Panc1 (cell line): ENCODE results near the gene DGLUCY. TPM values are rescaled to one million over a fixed set of nuclear protein-coding genes. Genes with fewer than 3 reads are reported as not detected.

Experiments
- ATAC-seq: fragments of 200-7000 bp; cut with Tn5 transposase; 2 replicates; pipeline ENCODE4 v1.9.1; 2020; ENCODE audit warnings: mild to moderate bottlenecking, moderate library complexity
- BruUV-seq: library from RNA; stranded (reverse); fragments of 400-500 nt; replicated peaks from 2 replicates; lab custom pipeline; 2021; lab: Mats Ljungman, UMichigan
- CTCF ChIA-PET: fragments of 300-600 bp; sonication (Branson Sonifier 250); formaldehyde crosslinking; loops from one replicate; lab custom pipeline; 2022; ENCODE audit warnings: antibody characterized with exemption; lab: Charles Lee
- POLR2A ChIA-PET: fragments of 300-600 bp; sonication (Branson Sonifier 250); formaldehyde crosslinking; loops from one replicate; lab custom pipeline; 2022; ENCODE audit warnings: antibody characterized with exemption; lab: Charles Lee
- DNase-seq: peaks from one replicate; pipeline ENCODE4 v3.0.0-alpha.2; 2010; ENCODE audit warnings: low read depth, low spot score
- H3K27ac ChIP-seq: 2 replicates; pipeline ENCODE4 v1.5.1; 2011; ENCODE audit warnings: mild to moderate bottlenecking, low read length, inconsistent platforms
- H3K27me3 ChIP-seq: fragments of 200-500 bp; sonication (Bioruptor generic); 2 replicates; pipeline ENCODE4 v1.6.0; 2014; ENCODE audit warnings: low read length, inconsistent platforms; ENCODE audit not compliant: control insufficient read depth, insufficient read depth
- H3K36me3 ChIP-seq: fragments of 200-500 bp; sonication (Bioruptor generic); 2 replicates; pipeline ENCODE4 v1.5.1; 2014; ENCODE audit warnings: inconsistent platforms, mild to moderate bottlenecking, low read length, moderate library complexity; ENCODE audit not compliant: control insufficient read depth, insufficient read depth
- H3K4me1 ChIP-seq: 2 replicates; pipeline ENCODE4 v1.5.1; 2011; ENCODE audit warnings: inconsistent platforms, mild to moderate bottlenecking, low read length, moderate library complexity; ENCODE audit not compliant: control insufficient read depth, insufficient read depth
- H3K4me3 ChIP-seq, 2 experiments: 2 replicates each; pipeline ENCODE4 v1.5.1; 2011 to 2012; ENCODE audit warnings: low read depth in 2 of 2, low read length in 2 of 2, mild to moderate bottlenecking in 2 of 2, inconsistent platforms in 1 of 2, moderate library complexity in 1 of 2
- H3K9me3 ChIP-seq: fragments of 200-500 bp; sonication (Bioruptor generic); 2 replicates; pipeline ENCODE4 v1.5.1; 2014; ENCODE audit warnings: low read depth, mild to moderate bottlenecking, inconsistent platforms, low read length, moderate library complexity; ENCODE audit not compliant: control insufficient read depth, insufficient read depth
- POLR2AphosphoS5 ChIP-seq: IDR thresholded peaks from 2 replicates; pipeline ENCODE4 v1.6.1; 2012; ENCODE audit warnings: mild to moderate bottlenecking, low read depth, low read length, moderate library complexity
- SIN3A ChIP-seq: IDR thresholded peaks from 2 replicates; pipeline ENCODE4 v1.6.1; 2012; ENCODE audit warnings: low read depth, mild to moderate bottlenecking, low read length, moderate library complexity, borderline replicate concordance; ENCODE audit not compliant: insufficient read depth
- TCF7L2 ChIP-seq: IDR thresholded peaks from 2 replicates; pipeline ENCODE4 v1.6.1; 2011; ENCODE audit warnings: mild to moderate bottlenecking, low read depth, low read length, inconsistent platforms
- in situ Hi-C: cut with HindIII; loops from 2 replicates; pipeline ENCODE4 v1.10.0; 2016; ENCODE audit warnings: low sequenced_read_pairs, low pct_unique_long_range_greater_than_20kb
- intact Hi-C: fragments of 100-400 bp; cut with micrococcal nuclease; formaldehyde crosslinking; loops from one replicate; pipeline ENCODE4 v1.10.0; 2022; ENCODE audit not compliant: unreplicated experiment
- total RNA-seq: library from RNA; stranded (reverse); gene quantifications from one replicate; pipeline ENCODE4 v1.2.1, GENCODE V29; 2021; ENCODE audit not compliant: unreplicated experiment
- TF ChIP-seq, protein P1 (sequence below): fragments of 450-650 bp; IDR thresholded peaks from 2 replicates; pipeline ENCODE4 v1.5.1; 2017; ENCODE audit warnings: mild to moderate bottlenecking
- TF ChIP-seq, protein P2 (sequence below), 2 experiments: IDR thresholded peaks; 2 replicates each; pipeline ENCODE4 v1.6.1; 2011 to 2012; ENCODE audit warnings: low read depth in 2 of 2, control low read depth in 1 of 2, low read length in 1 of 2, mild to moderate bottlenecking in 1 of 2, moderate library complexity in 1 of 2; ENCODE audit not compliant: insufficient read depth in 1 of 2

Gene DGLUCY
- total RNA-seq, 1 experiment from 2014 or later: 21.3 TPM

DNA sequence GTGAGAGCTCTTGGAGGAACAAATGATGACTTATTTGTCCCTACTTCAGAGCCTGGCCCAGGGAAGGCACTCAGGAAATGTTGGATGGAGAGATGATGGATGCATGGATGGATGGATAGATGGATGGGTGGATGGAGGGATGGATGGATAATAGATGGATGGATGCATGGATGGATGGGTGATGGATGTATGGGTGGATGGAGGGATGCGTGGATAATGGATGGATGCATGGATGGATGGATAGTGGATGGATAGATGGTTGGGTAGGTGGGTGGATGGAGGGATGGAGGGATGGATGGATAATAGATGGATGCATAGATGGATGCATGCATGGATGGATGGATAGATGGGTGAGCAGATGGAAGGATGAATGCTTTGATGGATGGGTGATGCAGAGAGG lies 107.4 kb downstream of the DGLUCY start:
- BruUV-seq: no TSS peak
- CTCF ChIA-PET: no interaction called here
- intact Hi-C loops: no loop called here
- POLR2A ChIA-PET: no interaction called here
- TF ChIP-seq, protein P1, sequence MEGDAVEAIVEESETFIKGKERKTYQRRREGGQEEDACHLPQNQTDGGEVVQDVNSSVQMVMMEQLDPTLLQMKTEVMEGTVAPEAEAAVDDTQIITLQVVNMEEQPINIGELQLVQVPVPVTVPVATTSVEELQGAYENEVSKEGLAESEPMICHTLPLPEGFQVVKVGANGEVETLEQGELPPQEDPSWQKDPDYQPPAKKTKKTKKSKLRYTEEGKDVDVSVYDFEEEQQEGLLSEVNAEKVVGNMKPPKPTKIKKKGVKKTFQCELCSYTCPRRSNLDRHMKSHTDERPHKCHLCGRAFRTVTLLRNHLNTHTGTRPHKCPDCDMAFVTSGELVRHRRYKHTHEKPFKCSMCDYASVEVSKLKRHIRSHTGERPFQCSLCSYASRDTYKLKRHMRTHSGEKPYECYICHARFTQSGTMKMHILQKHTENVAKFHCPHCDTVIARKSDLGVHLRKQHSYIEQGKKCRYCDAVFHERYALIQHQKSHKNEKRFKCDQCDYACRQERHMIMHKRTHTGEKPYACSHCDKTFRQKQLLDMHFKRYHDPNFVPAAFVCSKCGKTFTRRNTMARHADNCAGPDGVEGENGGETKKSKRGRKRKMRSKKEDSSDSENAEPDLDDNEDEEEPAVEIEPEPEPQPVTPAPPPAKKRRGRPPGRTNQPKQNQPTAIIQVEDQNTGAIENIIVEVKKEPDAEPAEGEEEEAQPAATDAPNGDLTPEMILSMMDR: no peak
- TF ChIP-seq SIN3A: no peak
- TF ChIP-seq, protein P2, sequence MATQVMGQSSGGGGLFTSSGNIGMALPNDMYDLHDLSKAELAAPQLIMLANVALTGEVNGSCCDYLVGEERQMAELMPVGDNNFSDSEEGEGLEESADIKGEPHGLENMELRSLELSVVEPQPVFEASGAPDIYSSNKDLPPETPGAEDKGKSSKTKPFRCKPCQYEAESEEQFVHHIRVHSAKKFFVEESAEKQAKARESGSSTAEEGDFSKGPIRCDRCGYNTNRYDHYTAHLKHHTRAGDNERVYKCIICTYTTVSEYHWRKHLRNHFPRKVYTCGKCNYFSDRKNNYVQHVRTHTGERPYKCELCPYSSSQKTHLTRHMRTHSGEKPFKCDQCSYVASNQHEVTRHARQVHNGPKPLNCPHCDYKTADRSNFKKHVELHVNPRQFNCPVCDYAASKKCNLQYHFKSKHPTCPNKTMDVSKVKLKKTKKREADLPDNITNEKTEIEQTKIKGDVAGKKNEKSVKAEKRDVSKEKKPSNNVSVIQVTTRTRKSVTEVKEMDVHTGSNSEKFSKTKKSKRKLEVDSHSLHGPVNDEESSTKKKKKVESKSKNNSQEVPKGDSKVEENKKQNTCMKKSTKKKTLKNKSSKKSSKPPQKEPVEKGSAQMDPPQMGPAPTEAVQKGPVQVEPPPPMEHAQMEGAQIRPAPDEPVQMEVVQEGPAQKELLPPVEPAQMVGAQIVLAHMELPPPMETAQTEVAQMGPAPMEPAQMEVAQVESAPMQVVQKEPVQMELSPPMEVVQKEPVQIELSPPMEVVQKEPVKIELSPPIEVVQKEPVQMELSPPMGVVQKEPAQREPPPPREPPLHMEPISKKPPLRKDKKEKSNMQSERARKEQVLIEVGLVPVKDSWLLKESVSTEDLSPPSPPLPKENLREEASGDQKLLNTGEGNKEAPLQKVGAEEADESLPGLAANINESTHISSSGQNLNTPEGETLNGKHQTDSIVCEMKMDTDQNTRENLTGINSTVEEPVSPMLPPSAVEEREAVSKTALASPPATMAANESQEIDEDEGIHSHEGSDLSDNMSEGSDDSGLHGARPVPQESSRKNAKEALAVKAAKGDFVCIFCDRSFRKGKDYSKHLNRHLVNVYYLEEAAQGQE (IDR thresholded peaks at IDR 0.05; ENCODE audit: insufficient read depth in 1 of 2, low read depth in 2 of 2, low read length in 1 of 2): no peak
- no peak for TF ChIP-seq POLR2AphosphoS5
- in situ Hi-C loops: no loop called here
- DNase-seq: no peak
- Histone ChIP-seq H3K27ac (no peak overlapping the region), H3K36me3 (no peaks in the 10 kb centered on the region), H3K27me3 (no peaks in the 10 kb centered on the region), H3K9me3 (no peaks in the 10 kb centered on the region), H3K4me3 (no peak overlapping the region), H3K4me1 (no peaks in the 10 kb centered on the region)
- ATAC-seq: no peak

DNA sequence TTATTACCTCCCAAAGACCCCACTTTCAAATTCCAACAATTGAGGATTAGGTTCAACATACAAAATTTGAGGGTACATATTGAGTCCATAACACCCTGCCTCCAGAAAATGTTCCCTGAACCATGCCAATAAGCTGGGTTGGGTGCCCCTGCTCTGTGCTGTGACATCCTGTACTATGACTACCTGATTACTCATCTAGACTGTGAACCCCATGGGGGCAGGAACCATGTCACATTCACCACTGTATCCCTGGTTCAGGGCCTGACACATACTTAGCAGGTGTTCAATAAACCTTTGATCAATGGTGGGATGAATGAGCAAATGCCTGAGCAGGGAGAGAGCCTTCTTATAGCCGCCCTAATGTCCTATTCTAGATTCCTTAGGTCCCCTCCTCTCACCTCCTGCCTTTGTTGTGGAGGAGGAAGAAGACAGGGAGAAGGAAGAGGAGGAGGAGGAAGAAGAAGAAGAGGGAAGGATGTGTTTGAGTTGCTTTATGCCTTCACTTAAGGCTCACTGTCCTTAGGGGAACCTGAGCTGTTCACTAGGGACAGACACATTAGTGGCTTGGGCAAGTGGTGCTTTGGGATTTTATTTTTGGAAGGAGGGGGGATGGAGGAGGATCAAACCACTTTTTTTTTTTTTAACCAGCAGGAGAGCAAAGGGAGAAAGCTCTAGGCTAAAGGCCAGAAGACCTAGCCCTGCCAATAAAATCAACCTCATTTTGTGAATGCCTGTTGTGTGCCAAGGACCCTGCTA lies 109.3 kb downstream of the DGLUCY start:
- BruUV-seq: TSS peak; percentile 78
- ChIA-PET POLR2A (no interaction called here), CTCF (no interaction called here)
- Histone ChIP-seq H3K27me3 (no peaks in the 10 kb centered on the region), H3K9me3 (no peaks in the 10 kb centered on the region), H3K36me3 (no peaks in the 10 kb centered on the region), H3K27ac (no peak overlapping the region), H3K4me1 (no peaks in the 10 kb centered on the region), H3K4me3 (no peak overlapping the region)
- TF ChIP-seq POLR2AphosphoS5 (no peak), SIN3A (no peak), TCF7L2 (no peak)
- TF ChIP-seq, protein P2 (IDR thresholded peaks at IDR 0.05; ENCODE audit: insufficient read depth in 1 of 2, low read depth in 2 of 2, low read length in 1 of 2): no peak
- TF ChIP-seq, protein P1: no peak
- in situ Hi-C loops: no loop called here
- DNase-seq (no peak), ATAC-seq (no peak)
- intact Hi-C loops: no loop called here
